CD4-positive, alpha-beta T cell (primary cell): Measurements from ENCODE around the gene ATP2B1. TPM values are rescaled to one million over a fixed set of nuclear protein-coding genes. Genes with fewer than 3 reads are reported as not detected.

Source experiments
- ATAC-seq: fragments of 200-7000 bp; cut with Tn5 transposase; one replicate; pipeline ENCODE4 v1.10.0; 2022; ENCODE audit warnings: mild to moderate bottlenecking; ENCODE audit not compliant: poor library complexity
- CTCF ChIA-PET: fragments of 350-600 bp; sonication (Branson Sonifier 250); formaldehyde crosslinking; loops from one replicate; lab custom pipeline; 2021; ENCODE audit warnings: antibody characterized with exemption, inconsistent platforms; lab: Charles Lee
- POLR2A ChIA-PET: fragments of 350-600 bp; sonication (Branson Sonifier 250); formaldehyde crosslinking; loops from one replicate; lab custom pipeline; 2021; ENCODE audit warnings: antibody characterized with exemption, inconsistent platforms; lab: Charles Lee
- DNase-seq, 14 experiments: peaks; one replicate each; pipeline ENCODE4 v3.0.0-alpha.2; 2013 to 2020; ENCODE audit warnings: mixed read lengths in 2 of 14
- H3K27ac ChIP-seq, 2 donors: one replicate each; pipeline versions ENCODE4 v1.5.1 to v1.7.0; 2013; ENCODE audit warnings: low read length in 2 of 2, low read depth in 1 of 2, mild to moderate bottlenecking in 1 of 2
- H3K27me3 ChIP-seq, 2 experiments: 1 replicate in 1 of 2; 2 replicates in 1 of 2; pipeline versions ENCODE4 v1.6.1 to v1.7.0; 2013; ENCODE audit warnings: low read length in 2 of 2, control low read depth in 1 of 2, mild to moderate bottlenecking in 1 of 2, moderate library complexity in 1 of 2; ENCODE audit not compliant: insufficient read depth in 2 of 2, control insufficient read depth in 1 of 2
- H3K36me3 ChIP-seq: one replicate; pipeline ENCODE4 v1.6.1; 2013; ENCODE audit warnings: low read length, control low read depth; ENCODE audit not compliant: insufficient read depth
- H3K4me1 ChIP-seq: one replicate; pipeline ENCODE4 v1.6.1; 2013; ENCODE audit warnings: low read length, control low read depth; ENCODE audit not compliant: insufficient read depth
- H3K4me3 ChIP-seq: one replicate; pipeline ENCODE4 v1.5.1; 2013; ENCODE audit warnings: mild to moderate bottlenecking, low read length, moderate library complexity
- H3K9me3 ChIP-seq, 2 experiments: 1 replicate in 1 of 2; 2 replicates in 1 of 2; pipeline versions ENCODE4 v1.6.1 to v1.7.0; 2013; ENCODE audit warnings: low read length in 2 of 2, mild to moderate bottlenecking in 2 of 2, control low read depth in 1 of 2, moderate library complexity in 1 of 2; ENCODE audit not compliant: control insufficient read depth in 1 of 2, insufficient read depth in 1 of 2
- H3K27ac Mint-ChIP-seq: one replicate; pipeline ENCODE4 v1.8.0; 2020; ENCODE audit warnings: mixed read lengths
- H3K27me3 Mint-ChIP-seq: one replicate; pipeline ENCODE4 v1.8.0; 2021; ENCODE audit warnings: mixed read lengths
- H3K36me3 Mint-ChIP-seq: one replicate; pipeline ENCODE4 v1.8.0; 2021; ENCODE audit warnings: low read depth, mixed read lengths
- H3K4me1 Mint-ChIP-seq: one replicate; pipeline ENCODE4 v1.8.0; 2021; ENCODE audit warnings: low read depth, mixed read lengths
- H3K4me3 Mint-ChIP-seq: one replicate; pipeline ENCODE4 v1.8.0; 2020; ENCODE audit warnings: mild to moderate bottlenecking, mixed read lengths
- H3K9me3 Mint-ChIP-seq: one replicate; pipeline ENCODE4 v1.8.0; 2020; ENCODE audit warnings: mixed read lengths
- intact Hi-C, 2 experiments: fragments of 100-400 bp; cut with DNase I in 1 of 2; cut with micrococcal nuclease in 1 of 2; formaldehyde crosslinking; loops; one replicate each; pipeline versions ENCODE4 v1.15.1 to v1.9.0; 2023 to 2025; cut with DNase I, micrococcal nuclease
- total RNA-seq, 174 experiments: library from RNA in 2 of 174; stranded (reverse) in 2 of 174; gene quantifications; one replicate each; pipeline ENCODE4 v1.2.3 and lab custom pipeline; 2021 to 2026
- TF ChIP-seq, protein P1 (sequence below): fragments of 200-600 bp; IDR thresholded peaks from one replicate; pipeline ENCODE4 v1.8.0; 2022; ENCODE audit warnings: antibody characterized with exemption, mild to moderate bottlenecking

ATP2B1 gene
- total RNA-seq, 2 experiments from 2014 or later = 98.2 to 100 TPM

DNA sequence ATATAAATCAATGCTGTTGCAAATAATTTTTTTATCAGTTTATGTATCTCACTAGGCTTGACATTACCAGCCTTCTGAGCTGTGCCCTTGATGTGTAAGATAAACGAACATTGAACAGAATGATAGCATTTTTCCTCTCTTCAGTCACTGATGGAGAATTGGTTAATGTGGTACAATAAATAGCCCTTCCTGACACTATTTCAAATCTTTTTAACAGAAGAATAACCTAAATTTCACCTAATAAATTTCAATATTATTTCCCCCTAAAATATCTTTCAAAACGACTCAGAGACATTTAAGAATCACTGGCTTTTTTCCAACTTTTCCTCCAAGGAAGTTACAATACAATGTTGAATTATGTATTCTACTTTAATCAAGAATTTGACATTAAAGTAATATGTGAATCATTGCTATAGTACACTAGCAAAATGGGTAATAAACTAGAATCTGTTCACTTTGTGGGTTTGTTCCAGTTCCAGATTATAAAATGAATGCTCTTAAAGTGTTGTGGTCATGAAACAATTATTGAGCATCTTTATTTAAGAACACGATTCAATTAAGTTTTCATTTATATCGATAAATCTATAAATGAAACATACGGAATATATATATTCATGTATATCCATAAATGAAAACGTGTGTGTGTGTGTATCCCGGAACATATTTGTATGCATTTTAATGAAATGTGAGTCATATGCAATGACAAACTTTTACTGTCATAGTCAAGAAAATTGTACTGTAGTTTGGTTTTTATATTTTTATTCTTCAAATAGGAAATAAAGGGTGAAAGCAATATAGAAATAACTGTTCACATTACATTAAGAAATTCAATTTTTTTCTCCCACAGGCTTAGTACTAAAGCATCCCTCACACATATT lies 2.5 kb upstream of the ATP2B1 start:
- DNase-seq (no peak), ATAC-seq (no peak)
- Mint-ChIP-seq H3K9me3 (peaks cover 10% of the 10 kb centered on the region), H3K27me3 (no peaks in the 10 kb centered on the region), H3K4me3 (peak overlapping the region; percentile 98), H3K27ac (peak overlapping the region; percentile 97), H3K36me3 (peaks cover 23% of the 10 kb centered on the region), H3K4me1 (peaks cover 26% of the 10 kb centered on the region)
- H3K36me3 ChIP-seq = no peaks in the 10 kb centered on the region
- peaks cover 0 to 4% of the 10 kb centered on the region in 2 experiments for H3K9me3 ChIP-seq
- ChIA-PET POLR2A (interaction anchor here (2.8 to 3.5 kb wide), 2 partner anchors 51 to 152 kb away, joined by 22 to 82 read pairs; no protein-coding TSS in a partner anchor), CTCF (no interaction called here)
- intact Hi-C loops = loop anchor here in 1 of 2 experiments (5.0 kb wide), 2 partner anchors 146 to 236 kb away; no protein-coding TSS in a partner anchor
- TF ChIP-seq, protein P1, sequence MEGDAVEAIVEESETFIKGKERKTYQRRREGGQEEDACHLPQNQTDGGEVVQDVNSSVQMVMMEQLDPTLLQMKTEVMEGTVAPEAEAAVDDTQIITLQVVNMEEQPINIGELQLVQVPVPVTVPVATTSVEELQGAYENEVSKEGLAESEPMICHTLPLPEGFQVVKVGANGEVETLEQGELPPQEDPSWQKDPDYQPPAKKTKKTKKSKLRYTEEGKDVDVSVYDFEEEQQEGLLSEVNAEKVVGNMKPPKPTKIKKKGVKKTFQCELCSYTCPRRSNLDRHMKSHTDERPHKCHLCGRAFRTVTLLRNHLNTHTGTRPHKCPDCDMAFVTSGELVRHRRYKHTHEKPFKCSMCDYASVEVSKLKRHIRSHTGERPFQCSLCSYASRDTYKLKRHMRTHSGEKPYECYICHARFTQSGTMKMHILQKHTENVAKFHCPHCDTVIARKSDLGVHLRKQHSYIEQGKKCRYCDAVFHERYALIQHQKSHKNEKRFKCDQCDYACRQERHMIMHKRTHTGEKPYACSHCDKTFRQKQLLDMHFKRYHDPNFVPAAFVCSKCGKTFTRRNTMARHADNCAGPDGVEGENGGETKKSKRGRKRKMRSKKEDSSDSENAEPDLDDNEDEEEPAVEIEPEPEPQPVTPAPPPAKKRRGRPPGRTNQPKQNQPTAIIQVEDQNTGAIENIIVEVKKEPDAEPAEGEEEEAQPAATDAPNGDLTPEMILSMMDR = no peak
- H3K27me3 ChIP-seq = no peaks in the 10 kb centered on the region
- H3K4me1 ChIP-seq = peaks cover 25% of the 10 kb centered on the region
- peak overlapping the region; percentile 99 for H3K4me3 ChIP-seq
- H3K27ac ChIP-seq = no peak overlapping the region

DNA sequence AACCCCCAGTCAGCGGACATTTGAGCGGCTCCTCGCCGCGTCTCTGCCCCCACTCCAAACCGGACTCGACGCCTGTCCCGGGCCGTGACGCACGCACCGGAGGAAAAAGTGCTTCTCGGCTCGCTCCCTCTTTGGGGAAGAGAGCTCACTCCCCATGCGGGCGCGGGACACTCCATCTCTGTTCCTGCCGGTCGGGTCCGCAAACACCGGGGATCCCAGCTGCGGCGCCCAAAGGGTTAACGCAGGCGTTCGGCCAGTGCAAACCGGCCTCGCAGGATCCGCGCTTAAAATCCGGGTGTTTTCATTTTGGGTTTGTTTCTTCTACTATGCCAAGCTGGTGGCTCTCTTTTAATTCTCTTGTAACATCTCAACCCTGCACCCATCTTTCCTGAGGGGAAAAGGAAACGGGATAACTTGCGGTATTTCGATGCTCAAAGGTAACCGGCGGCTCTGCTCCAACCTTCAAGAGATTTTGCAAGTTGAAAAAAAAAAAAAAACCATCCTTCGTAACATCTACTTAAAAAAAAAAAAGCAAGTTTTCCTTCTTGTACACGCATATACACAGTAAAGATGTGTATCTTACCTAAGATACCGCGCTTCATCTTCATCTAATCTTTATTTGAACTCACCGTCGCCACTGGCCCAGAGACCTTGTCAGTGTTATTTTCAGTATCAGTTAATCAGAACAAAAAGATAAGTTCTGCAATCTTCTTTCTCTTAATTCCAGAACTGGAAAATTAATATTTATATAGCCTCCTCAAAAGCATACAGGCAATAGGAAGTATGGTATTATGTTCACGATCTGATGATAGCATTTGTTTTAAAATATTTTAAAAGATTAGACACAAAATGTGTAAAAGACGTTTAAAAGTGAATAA lies 1.6 kb upstream of the ATP2B1 start:
- TF ChIP-seq, protein P1 = no peak
- Histone ChIP-seq H3K36me3 (no peaks in the 10 kb centered on the region), H3K4me3 (peak overlapping the region; percentile 99), H3K27ac (peak overlapping the region; percentile 88 to 97), H3K27me3 (no peaks in the 10 kb centered on the region), H3K9me3 (peaks cover 0 to 4% of the 10 kb centered on the region in 2 experiments), H3K4me1 (peaks cover 25% of the 10 kb centered on the region)
- intact Hi-C loops = loop anchor here (1.0 to 10.0 kb wide), 8 partner anchors 48 to 395 kb away; partner anchors contain the start of gene POC1B (in 2 of the 2)
- Mint-ChIP-seq H3K27me3 (no peaks in the 10 kb centered on the region), H3K27ac (peak overlapping the region; percentile 97), H3K4me3 (peak overlapping the region; percentile 98), H3K36me3 (peaks cover 23% of the 10 kb centered on the region), H3K9me3 (peaks cover 6% of the 10 kb centered on the region), H3K4me1 (peaks cover 34% of the 10 kb centered on the region)
- ChIA-PET POLR2A (interaction anchor here (0.6 to 3.5 kb wide), 27 partner anchors 11 to 465 kb away, joined by 3 to 82 read pairs (median 6); partner anchors contain the start of gene DUSP6), CTCF (interaction anchor here (0.7 to 2.6 kb wide), 5 partner anchors 9 to 239 kb away, joined by 3 to 8 read pairs (median 4); no protein-coding TSS in a partner anchor)
- no peak for ATAC-seq
- DNase-seq = peak in 9 of 14 experiments; percentile 8 to 60 (median 27)
